ENCODE measurements around the gene PLAC9. TPM values are rescaled to one million over a fixed set of nuclear protein-coding genes. Genes with fewer than 3 reads are reported as not detected.
A peak's percentile ranks its signal among the peaks of the same experiment; 100 is the strongest.

PLAC9 gene
- total and polyA plus RNA-seq, 2 experiments from 2014 or later, result 8.8 to 118 TPM

GRCh38 chr10:80110986-80111385 lies 21.5 kb upstream of the PLAC9 start:
- peaks cover 9% of the 10 kb centered on the region; the same call in 1 of the 2 replicates for H3K4me1 ChIP-seq (ENCODE audit: insufficient read depth)
- H4K20me1 ChIP-seq (ENCODE audit: insufficient read depth), result no peaks in the 10 kb centered on the region
- in situ Hi-C loops (cut with MboI), result no loop called here
- no peaks in the 10 kb centered on the region for H3K27me3 ChIP-seq (replicated peaks; ENCODE audit: insufficient read depth)
- H3K36me3 ChIP-seq (ENCODE audit: low read depth), result no peaks in the 10 kb centered on the region
- no peaks in the 10 kb centered on the region for H3K79me2 ChIP-seq (ENCODE audit: insufficient read depth)
- DNase-seq, result no peak
- no peak overlapping the region; the same call in 1 of the 2 replicates for H2AFZ ChIP-seq
- no peaks in the 10 kb centered on the region for H3K9me3 ChIP-seq (ENCODE audit: low read depth)
- no peak overlapping the region for H3K27ac ChIP-seq
- 63 to 78% methylated on average over 1 of the region's 1 CpG for WGBS, 2 experiments (ENCODE audit: low coverage in 1 of 2, low lambda C conversion rate in 2 of 2, missing lambda C conversion rate in 2 of 2)
- TF ChIP-seq EZH2phosphoT487 (IDR thresholded peaks at IDR 0.05; ENCODE audit: insufficient read depth, low read depth) (no peak), EZH2 (IDR thresholded peaks at IDR 0.05; ENCODE audit: insufficient read depth, poor library complexity, severe bottlenecking) (no peak)
- no peaks in the 10 kb centered on the region for H3K9me2 ChIP-seq (ENCODE audit: insufficient read depth)
- H3K4me3 ChIP-seq, result 0 out of 2 replicates have a peak overlapping the region, but pooled peaks have one; percentile 28
- no peaks in the 10 kb centered on the region for H3F3A ChIP-seq (ENCODE audit: insufficient read depth)
- peak overlapping the region; percentile 45 for H3K4me2 ChIP-seq (ENCODE audit: unreplicated experiment)
- H3K9ac ChIP-seq, result no peak overlapping the region

GRCh38 chr10:80118669-80119068 lies 13.9 kb upstream of the PLAC9 start:
- H3K27me3 ChIP-seq (replicated peaks; ENCODE audit: insufficient read depth), result no peaks in the 10 kb centered on the region
- WGBS, 2 experiments (ENCODE audit: low coverage in 1 of 2, low lambda C conversion rate in 2 of 2, missing lambda C conversion rate in 2 of 2), result 85 to 89% methylated on average over 4 of the region's 4 CpGs
- H3K4me2 ChIP-seq (ENCODE audit: unreplicated experiment), result no peak overlapping the region
- H3K27ac ChIP-seq, result no peak overlapping the region
- no peaks in the 10 kb centered on the region for H3K79me2 ChIP-seq (ENCODE audit: insufficient read depth)
- DNase-seq, result no peak
- no peaks in the 10 kb centered on the region for H3K9me3 ChIP-seq (ENCODE audit: low read depth)
- no peak overlapping the region for H2AFZ ChIP-seq
- no peaks in the 10 kb centered on the region for H4K20me1 ChIP-seq (ENCODE audit: insufficient read depth)
- no peak overlapping the region for H3K9ac ChIP-seq
- no peaks in the 10 kb centered on the region for H3K36me3 ChIP-seq (ENCODE audit: low read depth)
- in situ Hi-C loops (cut with MboI), result no loop called here
- TF ChIP-seq EZH2 (IDR thresholded peaks at IDR 0.05; ENCODE audit: insufficient read depth, poor library complexity, severe bottlenecking) (no peak), EZH2phosphoT487 (IDR thresholded peaks at IDR 0.05; ENCODE audit: insufficient read depth, low read depth) (no peak)
- H3K9me2 ChIP-seq (ENCODE audit: insufficient read depth), result no peaks in the 10 kb centered on the region
- no peak overlapping the region for H3K4me3 ChIP-seq
- peaks cover 26% of the 10 kb centered on the region; the same call in 1 of the 2 replicates for H3F3A ChIP-seq (ENCODE audit: insufficient read depth)
- peaks cover 11% of the 10 kb centered on the region for H3K4me1 ChIP-seq (ENCODE audit: insufficient read depth)

GRCh38 chr10:80122110-80122710 lies 10.3 kb upstream of the PLAC9 start:
- Histone ChIP-seq H3K27ac (peak overlapping the region; percentile 76), H3K9ac (peak overlapping the region; percentile 51), H2AFZ (no peak overlapping the region), H3K4me1 (ENCODE audit: insufficient read depth) (peaks cover 11% of the 10 kb centered on the region), H4K20me1 (ENCODE audit: insufficient read depth) (no peaks in the 10 kb centered on the region), H3K9me2 (ENCODE audit: insufficient read depth) (no peaks in the 10 kb centered on the region), H3F3A (ENCODE audit: insufficient read depth) (peaks cover 26% of the 10 kb centered on the region; the same call in 1 of the 2 replicates), H3K79me2 (ENCODE audit: insufficient read depth) (no peaks in the 10 kb centered on the region), H3K9me3 (ENCODE audit: low read depth) (no peaks in the 10 kb centered on the region), H3K4me3 (no peak overlapping the region), H3K4me2 (ENCODE audit: unreplicated experiment) (peak overlapping the region; percentile 43), H3K27me3 (replicated peaks; ENCODE audit: insufficient read depth) (no peaks in the 10 kb centered on the region), H3K36me3 (ENCODE audit: low read depth) (no peaks in the 10 kb centered on the region)
- DNase-seq, result peak; percentile 70
- in situ Hi-C loops (cut with MboI), result no loop called here
- TF ChIP-seq EZH2phosphoT487 (IDR thresholded peaks at IDR 0.05; ENCODE audit: insufficient read depth, low read depth), result no peak
- no peak for TF ChIP-seq EZH2 (IDR thresholded peaks at IDR 0.05; ENCODE audit: insufficient read depth, poor library complexity, severe bottlenecking)

- in situ Hi-C loops (cut with MboI), result no loop called here
- TF ChIP-seq EZH2 (IDR thresholded peaks at IDR 0.05; ENCODE audit: insufficient read depth, poor library complexity, severe bottlenecking), result no peak
- no peak for TF ChIP-seq EZH2phosphoT487 (IDR thresholded peaks at IDR 0.05; ENCODE audit: insufficient read depth, low read depth)
- H3F3A ChIP-seq (ENCODE audit: insufficient read depth), result peaks cover 26% of the 10 kb centered on the region; the same call in 1 of the 2 replicates
- H4K20me1 ChIP-seq (ENCODE audit: insufficient read depth), result no peaks in the 10 kb centered on the region
- no peaks in the 10 kb centered on the region for H3K9me3 ChIP-seq (ENCODE audit: low read depth)
- DNase-seq, result peak; percentile 86
- H3K36me3 ChIP-seq (ENCODE audit: low read depth), result no peaks in the 10 kb centered on the region
- peak overlapping the region; percentile 43 for H3K4me2 ChIP-seq (ENCODE audit: unreplicated experiment)
- H3K9ac ChIP-seq, result peak overlapping the region; percentile 51
- no peak overlapping the region for H2AFZ ChIP-seq
- no peaks in the 10 kb centered on the region for H3K9me2 ChIP-seq (ENCODE audit: insufficient read depth)
- H3K79me2 ChIP-seq (ENCODE audit: insufficient read depth), result no peaks in the 10 kb centered on the region
- peak overlapping the region; percentile 76 for H3K27ac ChIP-seq
- H3K27me3 ChIP-seq (replicated peaks; ENCODE audit: insufficient read depth), result no peaks in the 10 kb centered on the region
- H3K4me1 ChIP-seq (ENCODE audit: insufficient read depth), result peaks cover 11% of the 10 kb centered on the region
- H3K4me3 ChIP-seq, result no peak overlapping the region
- 20 to 22% methylated on average over 2 of the region's 2 CpGs for WGBS, 2 experiments (ENCODE audit: low coverage in 1 of 2, low lambda C conversion rate in 2 of 2, missing lambda C conversion rate in 2 of 2)
Observed at GRCh38 chr10:80122746-80123145, 9.8 kb upstream of the PLAC9 start.
